ENCODE results near the gene NEU1. TPM values are rescaled to one million over a fixed set of nuclear protein-coding genes. Genes with fewer than 3 reads are reported as not detected.
"Not testable (repeated sequence)": the region's sequence is repeated elsewhere in the genome, so short reads cannot be mapped to it uniquely, and the experiment has no call there.

The NEU1 gene
- total and polyA plus RNA-seq, 7 donors, result 15.0 to 43.2 (median 33.5) TPM

- H3K4me3 ChIP-seq, result no peak overlapping the region
- TF ChIP-seq EP300 (IDR thresholded peaks at IDR 0.05), result no peak
- 60 to 63% methylated on average over 7 of the region's 7 CpGs for WGBS, 2 donors
- H3K9me3 ChIP-seq, result no peaks in the 10 kb centered on the region
- peaks cover 0 to 25% (median 14%) of the 10 kb centered on the region in 4 donors for H3K4me1 ChIP-seq
- no peaks in the 10 kb centered on the region for H3K27me3 ChIP-seq
- intact Hi-C loops (cut with DNase I), result loop anchor here (10.0 kb wide), 1 partner anchor 218 kb away; the partner anchor contains the start of gene ATF6B
- no peak for DNase-seq
- H3K27ac ChIP-seq, result no peak overlapping the region
- H3K36me3 ChIP-seq, result no peaks in the 10 kb centered on the region
These were observed 44.7 kb upstream of the NEU1 start for GRCh38 chr6:31907158-31907813.

GRCh38 chr6:31906727-31907126 lies 44.1 kb upstream of the NEU1 start:
- not testable (repeated sequence) for H3K27me3 ChIP-seq, H3K27ac ChIP-seq, H3K9me3 ChIP-seq, H3K4me3 ChIP-seq, DNase-seq, H3K36me3 ChIP-seq
- intact Hi-C loops (cut with DNase I), result loop anchor here (10.0 kb wide), 1 partner anchor 218 kb away; the partner anchor contains the start of gene ATF6B
- H3K4me1 ChIP-seq, result peaks cover 0 to 25% (median 14%) of the 10 kb centered on the region in 4 donors
- 76 to 85% methylated on average over 8 of the region's 8 CpGs for WGBS, 2 donors

DNA sequence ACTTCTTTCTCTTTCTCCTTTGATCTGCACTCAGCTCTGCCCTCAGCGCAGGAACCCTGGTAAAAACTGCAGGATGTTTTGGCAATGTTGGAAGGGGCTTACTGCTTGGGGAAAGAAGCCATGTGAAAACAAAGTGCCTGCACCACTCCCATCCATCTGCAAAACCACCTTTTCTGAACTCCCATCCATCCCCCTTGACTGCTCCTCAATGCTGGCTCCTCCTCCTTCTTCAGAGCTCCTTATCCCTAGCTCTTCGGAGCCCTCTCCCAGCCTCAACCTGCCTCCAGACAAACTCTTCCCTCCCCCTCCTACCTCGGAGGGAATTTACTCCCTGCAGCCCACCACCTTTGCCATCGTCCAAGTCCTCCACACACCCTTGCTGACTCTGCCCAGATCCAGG lies 43.5 kb upstream of the NEU1 start:
- H3K27me3 ChIP-seq, result no peaks in the 10 kb centered on the region
- H3K36me3 ChIP-seq, result no peaks in the 10 kb centered on the region
- 54 to 67% methylated on average over 4 of the region's 4 CpGs for WGBS, 2 donors
- intact Hi-C loops (cut with DNase I), result loop anchor here (10.0 kb wide), 1 partner anchor 219 kb away; the partner anchor contains the start of gene ATF6B
- no peak overlapping the region for H3K27ac ChIP-seq
- TF ChIP-seq POLR2AphosphoS5 (IDR thresholded peaks at IDR 0.05) (no peak), EP300 (IDR thresholded peaks at IDR 0.05) (no peak)
- no peak for DNase-seq
- no peaks in the 10 kb centered on the region for H3K9me3 ChIP-seq
- H3K4me1 ChIP-seq, result peaks cover 0 to 24% (median 18%) of the 10 kb centered on the region in 4 donors
- no peak overlapping the region for H3K4me3 ChIP-seq

DNA sequence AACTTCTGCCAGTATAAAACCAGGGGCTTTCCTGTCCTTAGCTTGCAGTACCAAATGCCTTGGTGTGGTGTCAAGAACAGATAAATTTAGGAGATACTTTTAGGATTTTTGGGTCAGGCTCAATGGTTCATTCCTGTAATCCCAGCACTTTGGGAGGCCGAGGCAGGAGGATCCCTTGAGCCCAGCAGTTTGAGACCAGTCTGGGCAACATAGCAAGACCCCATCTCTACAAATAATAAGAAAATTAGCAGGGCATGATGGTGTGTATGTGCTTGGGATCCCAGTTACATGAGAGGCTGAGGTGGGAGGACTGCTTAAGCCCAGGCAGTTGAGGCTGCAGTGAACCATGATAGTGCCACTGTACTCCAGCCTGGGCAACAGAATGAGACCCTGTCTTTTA lies 42.4 kb upstream of the NEU1 start:
- Histone ChIP-seq H3K9me3 (no peaks in the 10 kb centered on the region), H3K36me3 (no peaks in the 10 kb centered on the region), H3K4me1 (peaks cover 0 to 31% (median 24%) of the 10 kb centered on the region in 4 donors), H3K4me3 (no peak overlapping the region), H3K27me3 (no peaks in the 10 kb centered on the region), H3K27ac (no peak overlapping the region)
- no peak for DNase-seq
- WGBS, 2 donors, result 91 to 93% methylated on average over 1 of the region's 1 CpG
- TF ChIP-seq POLR2A (IDR thresholded peaks at IDR 0.05) (no peak), EP300 (IDR thresholded peaks at IDR 0.05) (no peak), POLR2AphosphoS5 (IDR thresholded peaks at IDR 0.05) (no peak)
- TF ChIP-seq, protein P1, sequence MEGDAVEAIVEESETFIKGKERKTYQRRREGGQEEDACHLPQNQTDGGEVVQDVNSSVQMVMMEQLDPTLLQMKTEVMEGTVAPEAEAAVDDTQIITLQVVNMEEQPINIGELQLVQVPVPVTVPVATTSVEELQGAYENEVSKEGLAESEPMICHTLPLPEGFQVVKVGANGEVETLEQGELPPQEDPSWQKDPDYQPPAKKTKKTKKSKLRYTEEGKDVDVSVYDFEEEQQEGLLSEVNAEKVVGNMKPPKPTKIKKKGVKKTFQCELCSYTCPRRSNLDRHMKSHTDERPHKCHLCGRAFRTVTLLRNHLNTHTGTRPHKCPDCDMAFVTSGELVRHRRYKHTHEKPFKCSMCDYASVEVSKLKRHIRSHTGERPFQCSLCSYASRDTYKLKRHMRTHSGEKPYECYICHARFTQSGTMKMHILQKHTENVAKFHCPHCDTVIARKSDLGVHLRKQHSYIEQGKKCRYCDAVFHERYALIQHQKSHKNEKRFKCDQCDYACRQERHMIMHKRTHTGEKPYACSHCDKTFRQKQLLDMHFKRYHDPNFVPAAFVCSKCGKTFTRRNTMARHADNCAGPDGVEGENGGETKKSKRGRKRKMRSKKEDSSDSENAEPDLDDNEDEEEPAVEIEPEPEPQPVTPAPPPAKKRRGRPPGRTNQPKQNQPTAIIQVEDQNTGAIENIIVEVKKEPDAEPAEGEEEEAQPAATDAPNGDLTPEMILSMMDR (IDR thresholded peaks at IDR 0.05), result no peak
- intact Hi-C loops (cut with DNase I), result loop anchor here (10.0 kb wide), 1 partner anchor 220 kb away; the partner anchor contains the start of gene ATF6B

GRCh38 chr6:31903957-31904356 lies 41.3 kb upstream of the NEU1 start:
- TF ChIP-seq, protein P1 (IDR thresholded peaks at IDR 0.05), result no peak
- TF ChIP-seq POLR2AphosphoS5 (IDR thresholded peaks at IDR 0.05) (no peak), POLR2A (IDR thresholded peaks at IDR 0.05) (no peak), EP300 (IDR thresholded peaks at IDR 0.05) (no peak)
- Histone ChIP-seq H3K36me3 (no peaks in the 10 kb centered on the region), H3K4me3 (no peak overlapping the region), H3K4me1 (peaks cover 0 to 38% (median 32%) of the 10 kb centered on the region in 4 donors), H3K9me3 (no peaks in the 10 kb centered on the region), H3K27ac (peak overlapping the region; percentile 84 to 93 (median 90)), H3K27me3 (no peaks in the 10 kb centered on the region)
- no peak for DNase-seq
- WGBS, 2 donors, result 90 to 91% methylated on average over 3 of the region's 3 CpGs
- intact Hi-C loops (cut with DNase I), result loop anchor here (2.0 to 10.0 kb wide), 3 partner anchors 41 to 221 kb away; partner anchors contain the start of genes ATF6B, NELFE, NEU1 and SKIC2

GRCh38 chr6:31901953-31902643 lies 39.5 kb upstream of the NEU1 start, which contains the start of gene ZBTB12:
TSS of gene ZBTB12 (minus strand) at chr6:31902086. CDS start at chr6:31901305, 781 bp downstream.
- intact Hi-C loops (cut with DNase I), result loop anchor here (2.0 to 10.0 kb wide), 3 partner anchors 39 to 223 kb away; partner anchors contain the start of genes ATF6B, NELFE, NEU1 and SKIC2
- Histone ChIP-seq H3K27ac (peak within 1 kb of the TSS; percentile 84 to 93 (median 90)), H3K36me3 (no peaks in the 10 kb centered on the region), H3K27me3 (no peaks in the 10 kb centered on the region), H3K4me1 (peaks cover 3 to 44% (median 38%) of the 10 kb centered on the region in 4 donors), H3K9me3 (no peaks in the 10 kb centered on the region), H3K4me3 (peak within 1 kb of the TSS; percentile 37 to 81 (median 71))
- 0 to 1% methylated on average over 77 of the region's 77 CpGs for WGBS, 2 donors
- peak; percentile 24 to 37 for TF ChIP-seq POLR2A (IDR thresholded peaks at IDR 0.05)
- TF ChIP-seq, protein P1 (IDR thresholded peaks at IDR 0.05), result peak in 1 of 4 experiments; percentile 12
- no peak for TF ChIP-seq EP300 (IDR thresholded peaks at IDR 0.05)
- TF ChIP-seq POLR2AphosphoS5 (IDR thresholded peaks at IDR 0.05), result peak; percentile 55 to 83 (median 73)
- peak; percentile 98 for DNase-seq
